ENCODE data around the gene PRKAG2. TPM values are rescaled to one million over a fixed set of nuclear protein-coding genes. Genes with fewer than 3 reads are reported as not detected.
A peak's percentile ranks its signal among the peaks of the same experiment; 100 is the strongest.
"Not testable (repeated sequence)": the region's sequence is repeated elsewhere in the genome, so short reads cannot be mapped to it uniquely, and the experiment has no call there.

PRKAG2 gene
- total and polyA plus RNA-seq, 8 donors = 12.9 to 34.6 (median 18.0) TPM

DNA sequence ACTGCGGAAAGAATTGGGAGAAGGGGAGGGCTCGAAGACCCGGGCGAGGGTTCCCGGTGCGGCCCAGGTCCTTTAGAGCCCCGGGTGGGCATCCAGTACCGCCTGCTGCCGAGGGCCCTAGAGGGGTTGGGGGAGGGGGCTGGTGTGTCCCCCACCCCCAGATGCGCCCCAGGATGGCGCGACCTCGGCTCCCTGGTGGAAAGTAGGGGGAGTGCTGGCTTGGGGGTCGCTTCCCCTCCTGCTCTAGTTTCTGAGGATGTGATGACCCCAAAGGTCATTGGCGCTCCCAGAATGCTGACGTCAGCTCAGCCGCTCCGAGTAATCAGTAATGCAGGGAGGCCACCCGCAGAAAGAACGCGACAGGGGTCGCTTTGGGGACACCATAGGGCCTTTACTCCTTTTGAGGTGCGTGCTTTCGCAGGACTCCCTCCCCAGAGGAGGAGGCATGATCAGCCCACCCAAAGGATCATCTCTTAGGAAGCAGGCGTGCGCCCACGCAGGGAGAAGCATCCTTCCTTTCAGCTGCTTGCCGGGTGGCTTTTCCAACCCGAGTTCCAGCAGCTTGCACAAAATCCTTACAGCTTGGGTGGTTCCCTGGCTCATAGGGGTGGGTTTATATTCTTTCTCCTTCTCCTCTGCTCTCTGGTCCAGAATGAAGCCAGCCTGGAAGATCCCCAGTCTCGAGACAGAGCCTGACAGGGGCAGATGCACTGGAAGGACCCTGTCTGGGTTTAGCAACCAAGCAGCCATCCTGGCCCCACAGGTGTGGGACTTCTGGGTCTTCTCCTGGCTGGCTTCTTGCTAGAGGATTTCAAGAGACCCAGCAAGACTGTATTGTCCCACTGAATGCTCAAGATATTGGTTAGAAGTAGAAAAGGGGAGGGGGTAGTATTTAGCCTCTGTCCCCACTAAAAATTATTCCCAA lies 1.3 kb upstream of the PRKAG2 start:
- H3K9me3 ChIP-seq = no peaks in the 10 kb centered on the region
- DNase-seq (peak in 1 of 4 donors; percentile 14), ATAC-seq (no peak)
- intact Hi-C loops (cut with DNase I) = no loop called here
- H3K36me3 ChIP-seq = no peaks in the 10 kb centered on the region
- peaks cover 0 to 35% of the 10 kb centered on the region in 2 donors for H3K27me3 ChIP-seq
- no peak overlapping the region for H3K27ac ChIP-seq
- peaks cover 4 to 21% of the 10 kb centered on the region in 2 donors for H3K4me1 ChIP-seq
- H3K4me3 ChIP-seq = peak overlapping the region; percentile 79 to 80
- TF ChIP-seq, protein P1, sequence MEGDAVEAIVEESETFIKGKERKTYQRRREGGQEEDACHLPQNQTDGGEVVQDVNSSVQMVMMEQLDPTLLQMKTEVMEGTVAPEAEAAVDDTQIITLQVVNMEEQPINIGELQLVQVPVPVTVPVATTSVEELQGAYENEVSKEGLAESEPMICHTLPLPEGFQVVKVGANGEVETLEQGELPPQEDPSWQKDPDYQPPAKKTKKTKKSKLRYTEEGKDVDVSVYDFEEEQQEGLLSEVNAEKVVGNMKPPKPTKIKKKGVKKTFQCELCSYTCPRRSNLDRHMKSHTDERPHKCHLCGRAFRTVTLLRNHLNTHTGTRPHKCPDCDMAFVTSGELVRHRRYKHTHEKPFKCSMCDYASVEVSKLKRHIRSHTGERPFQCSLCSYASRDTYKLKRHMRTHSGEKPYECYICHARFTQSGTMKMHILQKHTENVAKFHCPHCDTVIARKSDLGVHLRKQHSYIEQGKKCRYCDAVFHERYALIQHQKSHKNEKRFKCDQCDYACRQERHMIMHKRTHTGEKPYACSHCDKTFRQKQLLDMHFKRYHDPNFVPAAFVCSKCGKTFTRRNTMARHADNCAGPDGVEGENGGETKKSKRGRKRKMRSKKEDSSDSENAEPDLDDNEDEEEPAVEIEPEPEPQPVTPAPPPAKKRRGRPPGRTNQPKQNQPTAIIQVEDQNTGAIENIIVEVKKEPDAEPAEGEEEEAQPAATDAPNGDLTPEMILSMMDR (IDR thresholded peaks at IDR 0.05) = no peak

DNA sequence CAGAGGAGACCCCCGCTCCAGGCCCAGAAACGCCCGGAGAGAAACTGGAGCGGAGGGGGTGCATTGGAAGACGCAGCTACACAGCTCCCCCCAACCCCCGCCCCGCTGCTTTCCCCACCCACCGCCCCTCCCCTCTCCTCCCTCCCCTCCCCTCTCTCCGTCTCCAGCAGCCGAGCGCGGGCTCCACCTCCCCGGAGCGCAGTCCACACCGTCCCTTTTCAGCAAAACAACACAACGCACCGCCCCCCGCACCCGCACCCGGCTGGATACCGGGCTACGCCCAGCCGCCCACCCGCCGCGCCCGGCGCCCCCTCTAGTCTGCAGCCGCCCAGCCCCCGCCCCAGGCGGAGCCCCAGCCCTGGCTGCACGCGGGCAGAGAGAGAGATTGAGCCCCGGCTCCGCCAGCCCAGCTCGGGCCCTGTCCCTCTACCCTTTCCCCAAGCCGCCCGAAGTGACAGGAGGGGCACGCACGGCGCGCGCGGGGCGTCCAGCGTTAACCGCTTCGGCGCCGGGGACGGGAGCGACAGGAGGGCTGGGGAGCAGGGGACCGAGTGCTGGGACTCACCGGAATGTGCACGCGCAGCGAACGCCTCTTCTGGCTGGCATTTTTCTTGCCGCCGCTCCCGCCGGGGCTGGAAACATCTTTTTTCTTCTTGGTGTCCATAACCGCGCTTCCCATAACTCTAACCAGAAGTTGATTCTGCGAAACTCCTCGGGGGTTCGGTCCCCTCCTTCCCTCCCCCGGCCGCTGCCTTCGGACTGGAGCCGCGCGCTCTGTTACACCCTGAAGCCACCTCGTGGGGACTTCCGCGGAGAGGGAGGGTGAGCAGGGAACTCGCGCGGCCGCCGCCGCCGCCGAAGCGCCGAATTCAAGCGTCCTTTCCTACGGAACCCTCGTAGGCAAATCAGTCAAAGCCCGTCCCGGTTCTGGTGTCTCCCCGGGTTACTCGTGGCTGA lies 695 bp downstream of the PRKAG2 start:
- intact Hi-C loops (cut with DNase I) = no loop called here
- H3K4me3 ChIP-seq = peak overlapping the region; percentile 79 to 80
- peaks cover 0 to 35% of the 10 kb centered on the region in 2 donors for H3K27me3 ChIP-seq
- ATAC-seq = peak; percentile 86
- TF ChIP-seq, protein P1 (IDR thresholded peaks at IDR 0.05) = no peak
- peaks cover 4 to 21% of the 10 kb centered on the region in 2 donors for H3K4me1 ChIP-seq
- no peaks in the 10 kb centered on the region for H3K9me3 ChIP-seq
- H3K36me3 ChIP-seq = no peaks in the 10 kb centered on the region
- peak overlapping the region; percentile 83 to 91 for H3K27ac ChIP-seq
- peak in 3 of 4 donors; percentile 89 to 95 (median 91) for DNase-seq

DNA sequence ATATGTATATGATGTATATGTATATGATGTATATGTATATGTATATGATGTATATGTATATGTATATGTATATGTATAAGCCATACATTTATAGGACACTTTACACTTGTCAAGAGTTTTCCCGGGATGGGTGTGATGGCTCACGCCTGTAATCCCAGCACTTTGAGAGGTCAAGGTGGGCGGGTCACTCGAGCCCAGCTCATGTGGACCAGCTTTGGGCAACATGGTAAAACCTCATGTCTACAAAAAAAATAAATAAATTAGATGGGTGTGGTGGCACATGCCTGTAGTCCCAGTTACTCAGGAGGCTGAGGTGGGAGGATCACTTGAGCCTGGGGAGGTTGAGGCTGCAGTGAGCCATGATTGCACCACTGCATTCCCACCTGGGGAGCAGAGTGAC lies 2.4 kb downstream of the PRKAG2 start:
- DNase-seq; H3K36me3 ChIP-seq; intact Hi-C loops (cut with DNase I); ATAC-seq; H3K9me3 ChIP-seq: not testable (repeated sequence)
- peaks cover 4 to 31% of the 10 kb centered on the region in 2 donors for H3K4me1 ChIP-seq
- H3K4me3 ChIP-seq = peak overlapping the region in 1 of 2 donors; percentile 80
- peak overlapping the region; percentile 83 to 91 for H3K27ac ChIP-seq
- H3K27me3 ChIP-seq = peaks cover 0 to 35% of the 10 kb centered on the region in 2 donors

DNA sequence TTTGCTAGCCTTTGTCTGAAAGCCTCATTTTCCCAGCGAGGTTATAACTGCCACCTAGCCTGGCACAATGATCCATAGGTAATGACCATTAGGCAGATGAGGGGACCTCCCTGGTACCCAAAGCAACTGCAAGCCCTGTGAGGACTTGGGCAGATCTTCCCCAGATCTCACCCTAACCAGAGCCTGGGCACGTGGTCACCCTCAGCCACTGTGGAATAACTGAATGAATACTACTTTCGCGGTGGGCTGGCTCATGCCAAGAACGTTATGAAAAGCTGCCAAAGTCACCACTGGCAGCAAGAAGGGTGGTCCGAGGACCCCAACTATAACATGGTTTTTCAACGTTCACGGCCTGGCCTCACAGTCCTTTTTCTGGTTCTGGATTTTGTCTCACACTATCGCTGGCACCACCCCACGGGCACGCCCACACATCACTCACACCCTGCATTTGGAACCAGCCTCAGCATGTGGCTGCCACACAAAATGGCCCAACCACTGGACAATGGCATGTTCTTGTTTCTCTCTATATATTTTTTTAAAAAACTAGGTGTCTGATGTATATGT lies 3.4 kb downstream of the PRKAG2 start:
- Histone ChIP-seq H3K36me3 (no peaks in the 10 kb centered on the region), H3K27ac (no peak overlapping the region), H3K9me3 (no peaks in the 10 kb centered on the region), H3K4me3 (no peak overlapping the region), H3K27me3 (peaks cover 0 to 35% of the 10 kb centered on the region in 2 donors), H3K4me1 (peaks cover 11 to 40% of the 10 kb centered on the region in 2 donors)
- no peak for ATAC-seq
- intact Hi-C loops (cut with DNase I) = no loop called here
- no peak for DNase-seq
- TF ChIP-seq, protein P1 (IDR thresholded peaks at IDR 0.05) = no peak

Measured in left lung (tissue), 10 donors.